GM21619 (cell line): Measurements from ENCODE around the gene CNTNAP2.

Source experiments
- ATAC-seq: cut with Tn5 transposase; IDR thresholded peaks from one replicate; pipeline ENCODE4 v1.9.1; 2021; ENCODE audit not compliant: unreplicated experiment

CNTNAP2 gene

DNA sequence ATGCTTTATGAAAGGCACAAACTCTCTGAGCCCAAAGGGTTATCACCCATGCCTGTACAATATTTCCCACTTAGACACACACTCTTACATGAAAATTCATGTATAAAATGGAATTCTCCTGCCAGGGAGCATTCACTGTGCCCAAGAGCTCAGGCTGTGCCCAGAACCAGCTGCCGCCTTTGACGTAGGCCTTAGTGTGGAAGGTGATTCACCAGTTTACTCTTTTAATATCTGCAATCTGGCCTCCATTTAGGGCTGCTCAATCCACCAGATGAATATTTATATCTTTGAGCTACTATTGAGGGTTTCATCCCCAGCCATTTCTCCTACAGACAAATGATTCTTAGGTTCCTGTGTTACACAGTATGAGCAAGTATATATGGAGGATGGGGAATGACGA lies 849.7 kb downstream of the CNTNAP2 start:
- no peak for ATAC-seq

DNA sequence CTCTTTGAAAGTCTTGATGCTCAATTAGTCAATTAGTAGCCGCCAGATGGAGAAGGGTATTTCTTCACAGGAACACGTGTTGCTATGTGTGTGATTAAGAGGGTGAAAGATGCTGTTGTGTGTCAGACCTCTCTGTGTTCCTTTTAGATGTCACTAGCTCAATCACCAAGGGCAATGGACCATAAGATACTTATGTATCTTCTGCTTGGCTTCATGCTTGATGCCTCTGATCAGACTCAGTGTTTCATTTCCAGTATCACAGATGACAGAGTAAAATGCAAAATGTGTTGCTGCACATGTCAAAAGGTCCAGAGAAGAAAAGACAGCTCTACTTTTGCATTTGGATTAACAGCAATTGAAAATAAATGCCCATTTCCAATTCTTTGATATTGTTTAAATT lies 865.9 kb downstream of the CNTNAP2 start:
- no peak for ATAC-seq

DNA sequence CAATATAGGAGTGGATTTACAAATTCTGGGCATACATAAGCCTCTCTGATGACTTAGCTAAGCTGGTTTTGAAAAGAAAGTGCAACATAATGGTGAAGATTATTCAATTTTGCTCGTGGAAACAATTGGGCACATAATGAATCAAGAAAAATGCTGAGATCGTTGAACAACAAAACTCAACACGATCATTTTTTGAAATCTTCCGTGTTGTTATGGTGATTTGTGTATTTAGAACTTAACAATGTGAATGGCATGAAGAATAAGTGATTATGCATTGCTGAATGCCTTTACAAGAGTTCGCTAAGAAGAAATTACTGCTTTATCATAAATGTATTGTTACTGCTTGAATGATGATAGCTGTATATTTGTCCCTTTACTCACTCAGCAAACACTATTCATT lies 875.0 kb downstream of the CNTNAP2 start:
- no peak for ATAC-seq

DNA sequence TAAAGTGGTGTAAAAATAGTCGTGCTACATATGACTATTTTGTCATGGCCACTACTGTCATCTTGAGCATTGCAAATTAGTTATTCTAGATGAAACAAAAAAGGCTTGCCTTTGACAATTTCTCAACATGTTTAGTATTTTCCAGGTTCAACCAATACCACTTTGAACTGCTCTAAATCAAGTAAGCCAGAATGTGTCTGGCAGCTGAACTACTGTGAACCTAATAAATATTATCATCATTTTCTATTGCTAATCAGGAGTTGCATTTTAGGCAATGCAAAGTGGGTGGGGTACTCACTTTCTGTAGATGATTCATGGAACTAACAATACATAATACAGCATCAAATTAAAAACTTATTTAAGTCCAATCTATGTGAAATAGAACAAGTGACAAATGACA lies 877.2 kb downstream of the CNTNAP2 start:
- no peak for ATAC-seq

DNA sequence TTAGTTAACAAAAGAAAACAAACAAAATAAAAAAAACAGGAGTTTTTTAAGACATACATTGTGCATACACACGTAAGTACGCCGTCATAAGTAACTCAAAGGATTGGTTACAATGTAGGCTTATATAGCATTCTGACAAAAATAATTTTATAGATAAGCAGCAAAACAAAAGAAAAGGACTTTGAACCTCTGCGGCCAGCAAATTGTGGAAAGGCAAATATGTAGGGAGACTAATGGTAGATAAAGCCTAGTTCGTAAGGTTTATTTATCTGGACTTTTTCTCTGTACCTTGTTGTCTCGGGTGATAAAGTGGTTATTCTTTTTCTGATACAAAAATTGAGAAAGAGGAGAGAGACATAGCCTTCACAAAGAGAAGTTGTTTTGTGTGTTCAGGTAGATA lies 891.9 kb downstream of the CNTNAP2 start:
- ATAC-seq = no peak

DNA sequence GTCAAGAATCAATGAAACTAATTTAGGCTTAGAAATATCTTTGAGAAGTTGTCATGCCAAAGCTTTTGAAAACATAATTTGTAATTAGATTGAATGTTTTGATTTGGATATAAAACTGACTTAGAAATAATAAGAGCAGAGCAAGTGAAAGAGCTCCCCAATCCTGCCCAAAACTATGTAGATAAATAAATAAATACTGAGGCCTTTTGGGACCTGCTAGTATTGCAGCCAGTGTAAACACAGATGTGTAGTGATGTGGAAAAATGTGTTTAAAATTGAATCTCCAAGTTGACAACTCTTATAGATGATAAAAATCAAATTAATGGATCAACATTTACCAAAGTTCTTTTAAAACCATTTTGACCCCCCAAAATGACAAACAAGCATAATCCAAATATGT lies 896.1 kb downstream of the CNTNAP2 start:
- ATAC-seq = no peak

DNA sequence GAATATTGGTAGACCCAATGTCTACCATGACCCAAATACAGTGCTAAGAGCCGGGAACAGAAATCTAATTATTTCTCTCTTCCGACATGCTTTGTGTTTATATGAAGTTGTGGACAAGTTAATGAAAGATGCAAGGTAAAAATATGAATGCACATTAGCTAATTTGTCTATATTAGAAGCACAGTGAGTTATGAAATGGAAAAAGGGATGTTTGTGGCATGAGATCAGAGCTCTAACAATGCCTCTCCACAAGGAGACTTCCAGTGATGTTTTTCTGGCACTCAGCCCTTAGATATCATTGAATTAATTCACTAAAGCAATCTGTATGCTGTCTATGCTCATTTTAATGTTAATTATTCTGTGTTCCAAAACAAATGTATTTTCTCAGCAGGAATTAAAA lies 897.2 kb downstream of the CNTNAP2 start:
- ATAC-seq = no peak

DNA sequence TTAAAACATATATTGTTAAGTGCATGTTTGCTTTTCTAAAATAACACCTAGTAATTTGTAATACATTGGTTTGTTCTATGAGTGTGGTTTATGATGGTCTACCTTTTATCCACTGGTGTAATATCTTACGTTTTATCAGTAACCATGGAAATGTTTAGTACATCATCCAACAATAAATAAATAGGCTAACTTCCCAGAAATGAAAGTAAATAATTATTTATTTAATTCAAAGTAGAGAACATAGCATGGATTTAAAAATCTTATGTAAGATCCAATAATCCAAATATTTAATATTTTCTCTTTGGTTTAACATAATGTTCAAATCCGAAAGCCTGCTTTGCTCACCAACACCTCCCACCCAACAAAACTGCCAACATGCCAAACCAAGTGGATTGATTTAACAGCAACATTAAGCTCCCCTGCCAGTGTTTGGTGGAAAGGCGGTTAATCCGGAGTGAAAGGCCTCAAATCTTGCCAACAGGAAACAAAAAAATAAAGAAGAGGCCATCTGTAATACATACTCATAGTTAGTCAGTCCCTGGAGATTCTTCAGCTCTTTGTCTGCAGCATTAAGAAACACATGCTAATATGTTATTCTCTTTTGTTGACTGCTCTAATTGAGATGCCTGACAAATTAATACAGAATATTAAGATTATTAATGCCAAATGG lies 897.8 kb downstream of the CNTNAP2 start:
- no peak for ATAC-seq

DNA sequence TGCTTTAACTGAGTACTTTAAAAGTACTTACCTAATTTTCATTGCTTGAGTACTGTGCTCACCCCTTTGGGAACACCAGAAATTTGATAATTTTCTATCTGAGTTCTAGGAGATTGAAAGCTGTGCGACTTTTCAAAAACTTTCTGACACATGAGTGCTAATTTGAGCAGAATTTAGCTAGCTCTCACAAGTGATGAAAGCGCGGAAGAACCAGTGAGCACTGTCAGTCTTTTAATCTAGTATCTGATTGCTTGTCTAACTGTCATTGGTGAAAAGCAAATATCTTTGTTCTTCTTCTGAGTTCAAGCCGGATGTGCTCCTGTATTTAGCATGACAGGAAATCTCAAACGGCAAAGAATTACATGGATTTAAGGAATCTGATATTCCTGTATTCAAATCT lies 899.4 kb downstream of the CNTNAP2 start:
- ATAC-seq = no peak

DNA sequence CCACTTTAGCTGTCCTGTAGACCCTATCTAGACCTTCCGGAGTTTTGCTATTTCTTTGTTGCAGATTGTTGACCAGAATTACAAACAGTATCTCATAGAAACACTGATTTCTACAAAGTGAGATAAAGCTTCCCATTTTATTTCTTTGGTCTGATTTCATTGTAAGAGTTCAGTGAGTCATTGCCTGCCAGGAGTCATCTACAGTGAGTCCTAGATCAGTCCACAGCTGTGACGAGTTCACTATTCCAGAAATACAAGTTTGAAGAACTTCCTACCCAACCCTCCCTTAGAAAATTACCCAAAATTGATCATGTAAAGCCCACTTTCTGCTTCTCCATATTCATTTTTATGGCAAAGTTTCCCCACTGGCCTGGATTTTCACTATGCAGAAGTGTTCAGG lies 905.5 kb downstream of the CNTNAP2 start:
- no peak for ATAC-seq

DNA sequence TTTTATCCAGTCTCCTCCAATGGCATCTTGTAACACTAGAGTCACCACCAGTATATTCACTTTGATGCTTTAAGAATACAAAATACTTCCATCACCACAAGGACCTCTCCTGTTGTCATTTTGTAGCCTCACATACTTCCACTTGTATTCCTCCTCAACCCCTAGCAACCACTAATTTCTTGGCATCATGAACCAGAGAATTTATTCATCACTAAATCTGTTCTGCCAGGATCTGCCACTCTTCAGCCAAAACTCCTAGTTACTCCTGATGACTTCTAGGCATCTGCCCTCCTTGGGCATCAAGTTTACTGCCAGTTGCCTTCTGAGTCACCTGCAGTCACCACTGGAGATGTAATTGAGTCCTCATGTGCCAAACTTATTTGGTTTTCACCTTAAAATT lies 906.8 kb downstream of the CNTNAP2 start:
- no peak for ATAC-seq

DNA sequence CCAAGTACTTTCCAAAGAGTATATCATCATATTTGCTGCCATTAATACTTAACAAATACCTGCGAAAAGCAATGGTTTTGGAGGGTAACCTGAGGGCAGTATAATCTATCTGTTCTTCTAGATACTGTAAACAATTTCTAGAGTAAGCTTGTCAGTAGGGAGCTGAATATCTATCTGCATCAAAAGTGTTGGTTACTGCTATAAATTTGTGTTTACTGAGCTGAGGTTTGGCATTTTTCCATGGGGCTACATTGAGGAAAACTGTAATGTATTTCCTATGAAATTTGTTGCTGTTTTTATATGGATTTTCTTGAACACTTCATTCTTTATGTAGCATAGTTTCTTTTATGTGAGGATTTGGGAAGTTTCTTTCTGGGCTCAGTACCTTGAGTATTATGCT lies 913.4 kb downstream of the CNTNAP2 start:
- no peak for ATAC-seq

DNA sequence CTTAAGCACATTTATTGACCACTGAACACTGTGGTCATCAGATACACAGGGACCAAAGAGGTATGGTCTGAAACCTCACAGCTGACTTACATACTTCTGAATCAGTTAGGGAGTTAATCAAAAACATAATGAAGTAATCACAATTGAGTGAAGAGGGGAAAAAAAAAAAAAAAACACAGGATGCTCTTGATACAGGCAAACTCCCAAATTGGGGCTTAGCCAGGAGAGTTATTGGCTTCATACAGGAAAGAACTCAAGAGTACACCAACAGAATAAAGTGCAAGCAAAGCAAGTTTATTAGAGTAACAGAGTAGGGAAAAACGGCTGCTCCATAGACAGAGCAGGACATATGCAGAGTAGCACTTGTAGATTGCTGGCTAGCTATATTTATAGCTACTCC lies 917.0 kb downstream of the CNTNAP2 start:
- no peak for ATAC-seq

DNA sequence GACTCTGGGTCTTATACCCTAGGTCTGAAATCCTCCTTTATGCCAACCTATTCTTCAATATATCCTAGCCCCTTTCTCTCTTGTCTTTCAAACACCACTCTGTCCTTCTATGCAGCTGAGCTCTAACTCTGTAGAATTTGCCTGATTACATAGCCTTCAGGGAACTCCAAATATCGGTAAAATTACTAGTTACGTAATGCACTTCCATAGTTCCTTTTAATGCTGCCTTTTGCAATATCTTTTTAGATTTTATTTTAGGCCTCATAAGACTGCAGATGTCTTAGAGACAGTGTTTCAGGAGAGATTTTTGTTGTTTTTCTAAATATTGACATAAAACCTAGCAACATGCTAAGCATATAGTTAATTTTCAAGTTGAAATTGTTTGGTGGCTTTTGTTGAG lies 924.8 kb downstream of the CNTNAP2 start:
- ATAC-seq = no peak

DNA sequence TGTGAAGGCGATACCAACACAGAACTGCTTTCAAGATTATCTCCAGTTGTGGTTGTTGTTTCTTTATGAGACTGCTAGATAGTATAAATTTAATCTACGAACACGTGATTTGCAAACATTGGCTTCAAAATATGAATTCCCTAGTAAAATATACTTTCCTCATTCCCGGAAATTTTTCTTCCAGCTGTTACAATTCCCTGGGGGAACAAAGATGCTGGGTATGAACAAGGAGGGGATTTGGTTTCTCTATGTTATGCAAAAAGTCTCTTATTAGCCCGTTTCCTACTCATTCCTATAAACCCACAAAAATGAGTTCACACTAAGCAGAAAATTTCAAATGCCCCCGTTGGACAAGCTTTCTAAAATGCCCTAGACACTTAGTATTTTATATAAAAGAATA lies 928.3 kb downstream of the CNTNAP2 start:
- no peak for ATAC-seq

DNA sequence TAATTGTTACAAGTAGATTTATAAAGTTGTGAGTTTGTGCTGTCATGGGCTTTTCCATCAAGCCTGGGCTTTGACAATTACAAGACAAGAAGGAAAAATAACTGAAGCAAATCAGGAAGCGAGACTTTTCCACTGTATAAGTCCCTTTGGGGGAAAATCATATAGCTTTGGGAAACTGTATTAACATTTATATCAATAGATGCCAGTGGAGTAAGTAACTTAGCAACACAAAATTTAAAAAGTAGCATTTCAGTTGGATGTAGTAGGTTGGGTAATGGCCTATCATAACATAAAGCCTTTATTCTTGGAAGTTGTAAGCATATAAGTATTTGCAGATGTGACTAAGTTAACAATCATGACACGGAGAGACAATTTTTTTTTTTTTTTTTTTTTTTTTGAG lies 931.1 kb downstream of the CNTNAP2 start:
- no peak for ATAC-seq

DNA sequence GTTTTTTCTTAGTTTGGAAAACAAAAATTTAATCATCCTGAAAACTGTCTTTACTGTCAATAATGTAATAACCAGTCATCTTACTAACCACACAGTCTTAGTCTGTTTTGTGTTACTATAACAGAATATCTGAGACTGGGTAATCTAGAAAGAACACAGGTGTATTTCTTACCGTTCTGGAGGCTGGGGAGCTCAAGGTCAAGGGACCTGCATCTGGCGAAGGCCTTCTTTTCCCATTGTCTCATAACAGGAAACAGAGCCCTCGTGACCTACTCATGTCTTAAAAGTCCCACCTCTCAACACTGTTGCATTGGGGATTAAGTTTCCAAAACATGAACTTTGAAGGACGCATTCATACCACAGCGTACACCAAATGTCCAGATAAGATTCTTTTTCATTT lies 932.3 kb downstream of the CNTNAP2 start:
- ATAC-seq = no peak

DNA sequence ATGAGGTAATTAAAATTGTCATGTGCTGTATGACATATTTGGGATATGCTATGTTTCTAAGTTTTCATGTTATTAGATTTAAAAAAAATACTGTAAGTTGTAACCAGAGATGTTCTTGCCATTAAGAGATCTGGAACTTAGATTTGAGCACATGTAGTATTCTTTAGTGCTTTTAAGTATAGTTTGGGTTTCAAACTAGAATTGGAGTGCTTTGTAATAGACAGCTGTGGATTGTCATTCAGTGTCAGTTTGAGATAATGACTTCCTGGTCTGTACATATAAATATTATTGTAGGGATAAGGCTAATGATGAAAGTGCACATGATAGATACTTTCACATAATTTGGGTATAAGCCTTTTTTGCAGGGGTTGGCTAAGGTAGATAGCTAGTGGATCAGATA lies 936.2 kb downstream of the CNTNAP2 start:
- no peak for ATAC-seq

DNA sequence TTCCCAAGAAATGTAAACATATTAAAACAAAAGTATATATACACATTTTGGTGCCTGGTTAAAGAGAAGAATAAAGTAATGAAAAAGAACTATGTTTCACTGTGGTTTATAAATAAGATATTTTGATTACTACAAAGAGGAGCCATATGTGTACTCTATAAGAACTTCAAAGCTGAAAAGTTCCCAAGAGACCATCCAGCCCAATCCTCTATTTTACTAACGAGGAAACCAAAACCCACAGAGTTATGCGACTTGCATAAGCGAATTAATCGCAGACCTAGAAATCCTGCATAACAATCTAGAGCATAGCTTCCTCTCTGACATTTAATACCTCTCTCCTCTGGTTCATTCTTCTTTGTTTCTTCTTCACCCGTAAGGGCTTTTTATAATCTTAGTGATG lies 937.1 kb downstream of the CNTNAP2 start:
- no peak for ATAC-seq

DNA sequence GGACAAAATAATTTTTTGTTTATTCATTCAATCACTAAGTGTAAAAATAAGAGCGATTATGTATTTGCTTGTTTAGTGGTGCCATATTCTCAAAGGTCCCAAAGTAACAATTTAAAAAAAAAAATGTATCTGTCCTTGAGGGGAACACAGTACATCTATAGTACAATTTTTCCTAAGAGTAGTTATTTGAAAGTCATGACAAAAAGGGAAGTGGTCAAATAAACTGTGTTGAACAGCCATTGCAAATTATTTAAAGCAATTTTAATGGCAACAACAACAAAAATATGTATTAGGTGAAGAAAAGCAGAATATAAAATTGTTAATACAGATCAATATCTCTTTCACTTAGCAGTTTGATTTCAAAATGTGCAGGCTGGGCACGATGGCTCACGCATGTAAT lies 943.5 kb downstream of the CNTNAP2 start:
- ATAC-seq = no peak

DNA sequence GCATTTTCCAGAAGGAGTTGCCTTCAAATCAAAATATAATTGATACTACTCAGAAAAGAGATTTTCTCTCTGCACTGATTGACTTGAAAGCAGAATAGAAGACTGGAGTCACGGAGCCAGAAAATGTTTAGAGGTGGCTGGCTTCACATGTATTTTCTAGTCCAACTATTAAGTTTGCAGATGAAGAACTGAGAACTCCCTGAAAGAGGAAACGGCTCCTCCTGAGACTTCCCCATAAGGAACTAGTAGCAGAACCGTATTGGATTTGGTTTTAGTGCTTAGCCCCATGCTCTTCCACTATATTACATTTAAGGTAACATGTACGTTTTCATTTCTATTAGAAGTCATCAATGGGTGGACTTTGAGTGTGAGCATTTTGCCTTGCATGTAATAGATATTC lies 946.3 kb downstream of the CNTNAP2 start:
- no peak for ATAC-seq

DNA sequence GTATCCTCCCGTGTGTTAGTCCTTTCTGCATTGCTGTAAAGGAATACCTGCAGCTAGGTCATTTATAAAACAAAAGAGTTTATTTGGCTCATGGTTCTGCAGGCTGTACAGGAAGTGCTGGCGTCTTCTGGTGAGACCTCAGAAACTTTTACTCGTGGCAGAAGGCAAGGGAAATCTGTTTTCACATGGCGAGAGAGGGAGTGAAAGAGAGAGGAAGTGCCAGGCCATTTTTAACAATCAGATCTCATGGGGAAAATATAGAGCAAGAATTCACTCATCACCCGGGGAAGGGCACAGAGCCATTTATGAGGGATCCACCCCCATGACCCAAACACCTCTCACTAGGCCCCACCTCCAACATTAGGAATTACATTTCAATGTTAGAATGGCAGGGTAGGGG lies 952.2 kb downstream of the CNTNAP2 start:
- no peak for ATAC-seq

DNA sequence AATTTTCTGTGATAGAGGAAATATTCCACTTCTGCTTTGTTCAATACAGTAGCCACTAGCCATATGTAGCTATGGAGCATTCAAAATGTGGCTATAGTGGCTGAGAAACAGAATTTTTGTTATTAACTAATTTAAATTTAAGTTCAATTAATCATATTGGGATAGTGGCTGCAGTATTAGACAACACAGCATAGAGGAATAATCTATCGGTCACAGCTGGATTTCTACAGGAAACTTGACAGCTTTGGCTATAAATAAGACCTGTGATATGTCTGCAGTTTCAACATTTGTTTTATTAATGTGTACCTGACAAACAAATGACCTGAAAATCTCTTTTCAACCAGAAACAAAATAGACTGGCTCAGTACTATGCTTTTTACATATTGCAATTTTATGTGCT lies 953.2 kb downstream of the CNTNAP2 start:
- no peak for ATAC-seq

DNA sequence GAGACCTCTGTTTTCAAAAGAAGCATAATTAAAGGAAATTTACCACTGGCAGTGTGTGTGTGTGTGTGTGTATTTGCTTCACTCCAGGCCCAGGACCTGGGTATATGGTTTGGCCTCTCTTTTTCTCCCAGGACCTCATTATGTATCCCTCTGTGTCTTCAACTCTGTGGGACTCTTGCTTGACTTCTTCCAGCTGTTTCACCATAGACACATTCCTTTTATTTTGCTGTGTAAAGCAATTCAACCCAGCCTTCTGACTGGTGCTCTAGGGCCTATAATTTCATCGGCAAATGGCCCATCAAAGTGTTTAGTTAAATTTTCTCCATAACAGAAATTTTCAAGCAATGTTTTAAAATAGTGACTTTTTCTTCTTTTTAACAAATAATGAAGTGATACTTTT lies 954.3 kb downstream of the CNTNAP2 start:
- no peak for ATAC-seq
